ENCODE measurements around the gene CHRNA4.

DNA sequence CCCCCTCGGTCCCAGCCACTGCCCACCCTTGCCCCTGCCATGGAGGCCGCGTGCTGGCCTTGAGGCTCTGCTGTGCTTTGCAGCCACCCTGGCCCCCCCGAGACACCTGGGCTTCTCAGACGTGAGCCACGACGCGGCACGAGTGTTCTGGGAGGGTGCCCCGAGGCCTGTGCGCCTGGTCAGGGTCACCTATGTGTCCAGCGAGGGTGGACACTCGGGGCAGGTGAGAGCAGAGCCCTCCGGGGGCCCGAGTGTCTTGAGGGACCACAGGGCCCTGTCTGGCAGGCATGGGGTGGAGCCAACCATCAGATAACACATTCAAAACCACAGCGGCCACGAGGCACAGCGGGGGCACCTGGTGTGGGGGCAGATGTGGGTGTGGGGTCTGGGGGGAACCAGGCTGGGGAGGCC is 49.3 kb downstream of the CHRNA4 start:
- TF ChIP-seq POLR2AphosphoS5 (IDR thresholded peaks at IDR 0.05; ENCODE audit: low read length) (no peak), ZZZ3 (IDR thresholded peaks at IDR 0.05; ENCODE audit: control insufficient read depth, insufficient read length, low read depth) (no peak), NR2C2 (IDR thresholded peaks at IDR 0.05; ENCODE audit: borderline replicate concordance, control insufficient read depth, insufficient read length, low read depth) (no peak), CTCF (IDR thresholded peaks at IDR 0.05 in 2 of 3, conservative IDR thresholded peaks at IDR 0.05 in 1 of 3; ENCODE audit: control insufficient read depth in 2 of 3, extremely low read depth in 1 of 3, insufficient read depth in 1 of 3, low read depth in 3 of 3, low read length in 3 of 3) (no peak), BHLHE40 (IDR thresholded peaks at IDR 0.05; ENCODE audit: borderline replicate concordance in 1 of 2, low read depth in 2 of 2, low read length in 1 of 2) (no peak), CEBPB (IDR thresholded peaks at IDR 0.05; ENCODE audit: borderline replicate concordance in 1 of 2, low read depth in 2 of 2, low read length in 2 of 2) (no peak), DPF2 (IDR thresholded peaks at IDR 0.05) (no peak), RCOR1 (conservative IDR thresholded peaks at IDR 0.05; ENCODE audit: low read depth, low read length) (no peak), POLR2A (IDR thresholded peaks at IDR 0.05; ENCODE audit: low read depth, low read length) (no peak), SIN3A (IDR thresholded peaks at IDR 0.05; ENCODE audit: low read depth, low read length) (no peak), ZBTB40 (IDR thresholded peaks at IDR 0.05; ENCODE audit: borderline replicate concordance) (no peak), ESRRA (IDR thresholded peaks at IDR 0.05; ENCODE audit: low read length) (no peak)
- TF ChIP-seq, protein P1, sequence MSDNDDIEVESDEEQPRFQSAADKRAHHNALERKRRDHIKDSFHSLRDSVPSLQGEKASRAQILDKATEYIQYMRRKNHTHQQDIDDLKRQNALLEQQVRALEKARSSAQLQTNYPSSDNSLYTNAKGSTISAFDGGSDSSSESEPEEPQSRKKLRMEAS (IDR thresholded peaks at IDR 0.05; ENCODE audit: low read depth, low read length): no peak
- TF ChIP-seq, protein P2, sequence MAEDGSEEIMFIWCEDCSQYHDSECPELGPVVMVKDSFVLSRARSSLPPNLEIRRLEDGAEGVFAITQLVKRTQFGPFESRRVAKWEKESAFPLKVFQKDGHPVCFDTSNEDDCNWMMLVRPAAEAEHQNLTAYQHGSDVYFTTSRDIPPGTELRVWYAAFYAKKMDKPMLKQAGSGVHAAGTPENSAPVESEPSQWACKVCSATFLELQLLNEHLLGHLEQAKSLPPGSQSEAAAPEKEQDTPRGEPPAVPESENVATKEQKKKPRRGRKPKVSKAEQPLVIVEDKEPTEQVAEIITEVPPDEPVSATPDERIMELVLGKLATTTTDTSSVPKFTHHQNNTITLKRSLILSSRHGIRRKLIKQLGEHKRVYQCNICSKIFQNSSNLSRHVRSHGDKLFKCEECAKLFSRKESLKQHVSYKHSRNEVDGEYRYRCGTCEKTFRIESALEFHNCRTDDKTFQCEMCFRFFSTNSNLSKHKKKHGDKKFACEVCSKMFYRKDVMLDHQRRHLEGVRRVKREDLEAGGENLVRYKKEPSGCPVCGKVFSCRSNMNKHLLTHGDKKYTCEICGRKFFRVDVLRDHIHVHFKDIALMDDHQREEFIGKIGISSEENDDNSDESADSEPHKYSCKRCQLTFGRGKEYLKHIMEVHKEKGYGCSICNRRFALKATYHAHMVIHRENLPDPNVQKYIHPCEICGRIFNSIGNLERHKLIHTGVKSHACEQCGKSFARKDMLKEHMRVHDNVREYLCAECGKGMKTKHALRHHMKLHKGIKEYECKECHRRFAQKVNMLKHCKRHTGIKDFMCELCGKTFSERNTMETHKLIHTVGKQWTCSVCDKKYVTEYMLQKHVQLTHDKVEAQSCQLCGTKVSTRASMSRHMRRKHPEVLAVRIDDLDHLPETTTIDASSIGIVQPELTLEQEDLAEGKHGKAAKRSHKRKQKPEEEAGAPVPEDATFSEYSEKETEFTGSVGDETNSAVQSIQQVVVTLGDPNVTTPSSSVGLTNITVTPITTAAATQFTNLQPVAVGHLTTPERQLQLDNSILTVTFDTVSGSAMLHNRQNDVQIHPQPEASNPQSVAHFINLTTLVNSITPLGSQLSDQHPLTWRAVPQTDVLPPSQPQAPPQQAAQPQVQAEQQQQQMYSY (CRISPR knock-in tag; IDR thresholded peaks at IDR 0.05): no peak
